WTC11 (cell line): ENCODE data around the gene UBASH3A.

Experiments used
- ATF1 ChIP-seq: sonication (generic); formaldehyde crosslinking; IDR thresholded peaks from 2 replicates; pipeline ENCODE4 v1.8.1; 2023; ENCODE audit warnings: mild to moderate bottlenecking, moderate library complexity, missing genetic modification reagents
- ATF6 ChIP-seq: sonication (generic); formaldehyde crosslinking; IDR thresholded peaks from 2 replicates; pipeline ENCODE4 v1.8.1; 2023; ENCODE audit warnings: mild to moderate bottlenecking, missing genetic modification reagents
- CREB1 ChIP-seq: sonication (generic); formaldehyde crosslinking; IDR thresholded peaks from 2 replicates; pipeline ENCODE4 v1.8.0; 2023; ENCODE audit warnings: mild to moderate bottlenecking, missing genetic modification reagents
- CTCF ChIP-seq: fragments of 200-600 bp; IDR thresholded peaks from 2 replicates; pipeline ENCODE4 v1.8.0; 2022; ENCODE audit warnings: antibody characterized with exemption
- ESRRA ChIP-seq: sonication (generic); formaldehyde crosslinking; IDR thresholded peaks from 2 replicates; pipeline ENCODE4 v1.8.1; 2022; ENCODE audit warnings: mild to moderate bottlenecking, missing genetic modification reagents, borderline replicate concordance
- NR2C2 ChIP-seq: sonication (generic); formaldehyde crosslinking; IDR thresholded peaks from 2 replicates; pipeline ENCODE4 v1.8.0; 2022; ENCODE audit warnings: mild to moderate bottlenecking, missing genetic modification reagents
- TEAD4 ChIP-seq: sonication (generic); formaldehyde crosslinking; IDR thresholded peaks from 2 replicates; pipeline ENCODE4 v1.8.0; 2022; ENCODE audit warnings: mild to moderate bottlenecking, missing genetic modification reagents
- ZNF423 ChIP-seq: fragments of 250-450 bp; sonication (Bioruptor Pico); IDR thresholded peaks from 2 replicates; pipeline ENCODE4 v2.1.2; 2022; ENCODE audit warnings: mild to moderate bottlenecking, moderate library complexity
- ZNF671 ChIP-seq: fragments of 250-450 bp; sonication (Bioruptor Pico); IDR thresholded peaks from 2 replicates; pipeline ENCODE4 v1.8.0; 2021; ENCODE audit warnings: mild to moderate bottlenecking
- TF ChIP-seq, protein P1 (sequence below): sonication (generic); formaldehyde crosslinking; IDR thresholded peaks from 2 replicates; pipeline ENCODE4 v1.8.1; 2023; ENCODE audit warnings: mild to moderate bottlenecking, missing genetic modification reagents, moderate library complexity

- TF ChIP-seq CTCF = no peak
- TF ChIP-seq, protein P1, sequence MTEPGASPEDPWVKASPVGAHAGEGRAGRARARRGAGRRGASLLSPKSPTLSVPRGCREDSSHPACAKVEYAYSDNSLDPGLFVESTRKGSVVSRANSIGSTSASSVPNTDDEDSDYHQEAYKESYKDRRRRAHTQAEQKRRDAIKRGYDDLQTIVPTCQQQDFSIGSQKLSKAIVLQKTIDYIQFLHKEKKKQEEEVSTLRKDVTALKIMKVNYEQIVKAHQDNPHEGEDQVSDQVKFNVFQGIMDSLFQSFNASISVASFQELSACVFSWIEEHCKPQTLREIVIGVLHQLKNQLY (CRISPR knock-in tag) = no peak
- TF ChIP-seq ATF6 (CRISPR knock-in tag) = no peak
- no peak for TF ChIP-seq ZNF423 (CRISPR knock-in tag)
- TF ChIP-seq ESRRA (CRISPR knock-in tag) = no peak
- TF ChIP-seq CREB1 (CRISPR knock-in tag) = no peak
- TF ChIP-seq ATF1 = no peak
- no peak for TF ChIP-seq TEAD4
- no peak for TF ChIP-seq NR2C2 (CRISPR knock-in tag)
- TF ChIP-seq ZNF671 (CRISPR knock-in tag) = no peak
Observed at GRCh38 chr21:42447732-42448131, 44.0 kb downstream of the UBASH3A start.
